ENCODE data around the gene TNFRSF6B.

- TF ChIP-seq POLR2A (IDR thresholded peaks at IDR 0.05; ENCODE audit: low read depth, low read length) (no peak), POLR2AphosphoS5 (IDR thresholded peaks at IDR 0.05; ENCODE audit: insufficient read depth, low read depth, low read length) (no peak), CTCF (IDR thresholded peaks at IDR 0.05; ENCODE audit: extremely low read depth in 1 of 2, insufficient read depth in 1 of 2, low read depth in 1 of 2, low read length in 2 of 2) (no peak), MAX (IDR thresholded peaks at IDR 0.05; ENCODE audit: insufficient read depth, insufficient read length) (no peak), FOS (IDR thresholded peaks at IDR 0.05; ENCODE audit: borderline replicate concordance, insufficient read depth, low read length) (no peak)
Observed at GRCh38 chr20:63701051-63701328, 4.5 kb downstream of the TNFRSF6B start.
